K562 (cell line): ENCODE measurements around the gene NTM. TPM values are rescaled to one million over a fixed set of nuclear protein-coding genes. Genes with fewer than 3 reads are reported as not detected.

Source experiments
- ATAC-seq: fragments of 200-7000 bp; cut with Tn5 transposase; 3 replicates; pipeline ENCODE4 v1.9.1; 2020; ENCODE audit warnings: moderate library complexity
- BruUV-seq: library from RNA; stranded (reverse); fragments of 400-500 nt; replicated peaks from 2 replicates; lab custom pipeline; 2021; lab: Mats Ljungman, UMichigan
- CTCF ChIA-PET: fragments of 300-600 bp; formaldehyde crosslinking; extraction: SDS; loops from one replicate; lab custom pipeline; 2021; ENCODE audit warnings: low intra/inter-chr PET ratio; lab: Yijun Ruan, JAX
- POLR2A ChIA-PET: fragments of 300-600, 350-650 bp; sonication (Branson Sonifier 250); formaldehyde crosslinking; extraction: SDS; loops from one replicate; lab custom pipeline; 2021; ENCODE audit warnings: antibody characterized with exemption, inconsistent platforms; lab: Yijun Ruan, JAX
- DNase-seq, 4 experiments: peaks; one replicate each; pipeline versions ENCODE4 v3.0.0 to v3.0.0-alpha.2; 2011 to 2018; ENCODE audit warnings: low spot score in 3 of 4, mixed read lengths in 3 of 4; ENCODE audit errors: extremely low read depth in 1 of 4
- FAIRE-seq: peaks from 2 replicates; lab custom pipeline; 2011; peaks lifted over from hg19 to GRCh38; lab: Jason Lieb, UNC
- H2AFZ ChIP-seq: 2 replicates; pipeline ENCODE4 v1.6.0; 2011; ENCODE audit warnings: low read depth, low read length, control low read depth, inconsistent platforms
- H3K27ac ChIP-seq: fragments of 200-600 bp; 3 replicates; pipeline ENCODE4 v1.8.0; 2011; ENCODE audit warnings: low read depth, mild to moderate bottlenecking, control low read depth, inconsistent platforms, low read length, moderate library complexity, mixed read lengths; ENCODE audit errors: extremely low read depth
- H3K27me3 ChIP-seq, 2 experiments: fragments of 300-600 bp in 1 of 2; 2 replicates in 1 of 2; 3 replicates in 1 of 2; pipeline versions ENCODE4 v1.6.0 to v1.8.0; 2011; ENCODE audit warnings: inconsistent platforms in 2 of 2, low read length in 2 of 2, mild to moderate bottlenecking in 1 of 2, mixed read lengths in 1 of 2, moderate library complexity in 1 of 2; ENCODE audit not compliant: control insufficient read depth in 2 of 2, insufficient read depth in 2 of 2
- H3K36me3 ChIP-seq: fragments of 300-600 bp; 3 replicates; pipeline ENCODE4 v1.8.0; 2011; ENCODE audit warnings: mild to moderate bottlenecking, low read length, inconsistent platforms; ENCODE audit not compliant: control insufficient read depth, insufficient read depth
- H3K4me1 ChIP-seq, 2 experiments: fragments of 200-600 bp in 1 of 2; replicated peaks in 1 of 2; 2 replicates in 1 of 2; 3 replicates in 1 of 2; pipeline versions ENCODE4 v1.5.1 to v1.8.0; 2011; ENCODE audit warnings: inconsistent platforms in 2 of 2, low read length in 2 of 2, mild to moderate bottlenecking in 1 of 2, mixed read lengths in 1 of 2, moderate library complexity in 1 of 2; ENCODE audit not compliant: control insufficient read depth in 2 of 2, insufficient read depth in 2 of 2
- H3K4me2 ChIP-seq: 2 replicates; pipeline ENCODE4 v1.6.1; 2011; ENCODE audit warnings: low read length, control low read depth, inconsistent platforms, mixed read lengths; ENCODE audit not compliant: insufficient read depth
- H3K4me3 ChIP-seq: fragments of 200-600 bp; sonication (generic), shearing (Covaris generic); 2 replicates; pipeline ENCODE4 v1.5.1; 2016; ENCODE audit warnings: control low read depth, inconsistent platforms
- H3K79me2 ChIP-seq: fragments of 200-600 bp; 3 replicates; pipeline ENCODE4 v1.8.0; 2011; ENCODE audit warnings: low read length, inconsistent platforms; ENCODE audit not compliant: control insufficient read depth, insufficient read depth
- H3K9ac ChIP-seq, 2 experiments: 2 replicates each; pipeline versions ENCODE4 v1.6.0 to v1.6.1; 2011; ENCODE audit warnings: low read depth in 2 of 2, low read length in 2 of 2, control low read depth in 1 of 2, inconsistent platforms in 1 of 2, mild to moderate bottlenecking in 1 of 2, mixed read lengths in 1 of 2; ENCODE audit not compliant: insufficient read depth in 1 of 2
- H3K9me1 ChIP-seq: one replicate; pipeline ENCODE4 v1.6.0; 2011; ENCODE audit warnings: inconsistent platforms, mild to moderate bottlenecking, low read length, moderate library complexity; ENCODE audit not compliant: control insufficient read depth, insufficient read depth
- H3K9me3 ChIP-seq: replicated peaks from 2 replicates; pipeline ENCODE4 v1.5.1; 2011; ENCODE audit warnings: low read depth, low read length, inconsistent platforms; ENCODE audit not compliant: control insufficient read depth, insufficient read depth
- H4K20me1 ChIP-seq: replicated peaks from 2 replicates; pipeline ENCODE4 v1.6.1; 2011; ENCODE audit warnings: low read length, inconsistent platforms, mixed read lengths; ENCODE audit not compliant: control insufficient read depth, insufficient read depth
- CXXC5 ChIP-seq: fragments of 250-450 bp; sonication (Bioruptor Pico); IDR thresholded peaks from 2 replicates; pipeline ENCODE4 v1.8.0; 2022; ENCODE audit warnings: inconsistent platforms, mild to moderate bottlenecking, moderate library complexity
- HCFC1 ChIP-seq: IDR thresholded peaks from 2 replicates; pipeline ENCODE4 v1.6.1; 2012; ENCODE audit warnings: low read depth, low read length, improper control_type of control experiment
- ZFP1 ChIP-seq: fragments of 450-650 bp; formaldehyde crosslinking; IDR thresholded peaks from 2 replicates; pipeline ENCODE4 v1.4.0; 2020; ENCODE audit warnings: mild to moderate bottlenecking, mixed read lengths
- ZNF347 ChIP-seq: fragments of 450-650 bp; formaldehyde crosslinking; IDR thresholded peaks from 2 replicates; pipeline ENCODE4 v1.4.0; 2020; ENCODE audit warnings: low read depth, mild to moderate bottlenecking, moderate library complexity
- ZNF77 ChIP-seq: fragments of 250-450 bp; sonication (Bioruptor Pico); IDR thresholded peaks from 2 replicates; pipeline ENCODE4 v1.5.0; 2020
- WGBS: fragments of 100-300 bp; shearing (Covaris generic); methylation state at CpG from one replicate; pipeline ENCODE4 v1.1.6; 2016; ENCODE audit warnings: low coverage, mixed read lengths; ENCODE audit not compliant: insufficient coverage; ENCODE audit errors: missing lambda C conversion rate; 5-methylcytosine and 5-hydroxymethylcytosine counted together
- in situ Hi-C: fragments of 300-500 bp; cut with MboI; formaldehyde crosslinking; loops from 4 replicates; pipeline ENCODE4 v1.15.0; 2018; ENCODE audit warnings: inconsistent platforms, mixed read lengths
- intact Hi-C: fragments of 100-400 bp; cut with micrococcal nuclease; formaldehyde crosslinking; loops from 2 replicates; pipeline ENCODE4 v1.14.2; 2022
- polyA plus RNA-seq, 8 experiments: library from polyadenylated mRNA; depleted of rRNA in 4 of 8; stranded (reverse) in 5 of 8; unstranded in 3 of 8; fragments of >200 nt; fragmentation: Nextera tagmentation in 2 of 8; fragmentation: Illumina TruSeq in 1 of 8; extraction: Ambion mirVana in 2 of 8; extraction: Trizol in 1 of 8; gene quantifications; 2 replicates each; pipeline versions ENCODE4 v1.2.1 to v1.2.3, GENCODE V29; 2011 to 2014; ENCODE audit warnings: inconsistent platforms in 1 of 8, missing spikeins in 1 of 8
- total RNA-seq, 7 experiments: library from RNA; depleted of rRNA in 6 of 7; stranded (reverse); fragments of >200 nt in 6 of 7; fragmentation: Illumina TruSeq in 2 of 7; extraction: Trizol in 2 of 7; gene quantifications; 2 replicates each; pipeline versions ENCODE4 v1.2.1 to v1.2.3, GENCODE V29; 2011 to 2021; ENCODE audit warnings: low replicate concordance in 1 of 7
- TF ChIP-seq, protein P1 (sequence below), 2 experiments: fragments of 200-800 bp in 1 of 2; sonication (Bioruptor generic) in 1 of 2; sonication (generic) in 1 of 2; formaldehyde crosslinking in 1 of 2; IDR thresholded peaks in 1 of 2; conservative IDR thresholded peaks in 1 of 2; 2 replicates each; pipeline versions ENCODE4 v1.5.0 to v1.6.1; 2016 to 2020; ENCODE audit warnings: missing compliant biosample characterization in 1 of 2, missing genetic modification characterization in 1 of 2, missing genetic modification reagents in 1 of 2
- TF ChIP-seq, protein P2 (sequence below): fragments of 450-650 bp; IDR thresholded peaks from 2 replicates; pipeline ENCODE4 v1.6.1; 2014; ENCODE audit warnings: low read depth, mild to moderate bottlenecking, moderate library complexity, borderline replicate concordance
- TF ChIP-seq, protein P3 (sequence below): IDR thresholded peaks from 3 replicates; pipeline ENCODE4 v1.6.1; 2011; ENCODE audit warnings: borderline replicate concordance, mild to moderate bottlenecking, moderate library complexity; ENCODE audit not compliant: insufficient read length; ENCODE audit errors: extremely low read depth

NTM gene
- total and polyA plus RNA-seq, 9 of the 15 experiments (the other 6 are each of a cell fraction or from before 2014, with no cell fraction given), result not detected

DNA sequence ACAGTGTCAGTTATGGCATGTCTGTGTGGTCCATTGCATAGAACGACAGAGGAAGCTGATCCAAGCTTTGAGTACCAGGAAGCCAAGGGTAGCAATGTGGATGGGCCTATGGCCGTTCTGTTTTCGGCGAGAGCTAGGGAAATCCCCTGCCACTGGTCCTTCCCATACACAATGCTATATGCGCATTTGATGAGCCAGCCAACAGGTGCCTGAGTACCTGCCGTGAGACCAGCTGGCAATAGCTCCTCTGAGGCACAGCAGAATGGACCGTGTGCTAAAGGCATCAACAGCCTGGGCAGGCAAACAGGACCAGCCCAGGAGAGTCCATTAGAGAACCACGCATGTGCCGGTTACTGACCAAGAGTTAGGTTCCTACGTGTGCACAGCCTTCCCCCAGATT lies 753.0 kb downstream of the NTM start (continued):
- TF ChIP-seq, protein P1, sequence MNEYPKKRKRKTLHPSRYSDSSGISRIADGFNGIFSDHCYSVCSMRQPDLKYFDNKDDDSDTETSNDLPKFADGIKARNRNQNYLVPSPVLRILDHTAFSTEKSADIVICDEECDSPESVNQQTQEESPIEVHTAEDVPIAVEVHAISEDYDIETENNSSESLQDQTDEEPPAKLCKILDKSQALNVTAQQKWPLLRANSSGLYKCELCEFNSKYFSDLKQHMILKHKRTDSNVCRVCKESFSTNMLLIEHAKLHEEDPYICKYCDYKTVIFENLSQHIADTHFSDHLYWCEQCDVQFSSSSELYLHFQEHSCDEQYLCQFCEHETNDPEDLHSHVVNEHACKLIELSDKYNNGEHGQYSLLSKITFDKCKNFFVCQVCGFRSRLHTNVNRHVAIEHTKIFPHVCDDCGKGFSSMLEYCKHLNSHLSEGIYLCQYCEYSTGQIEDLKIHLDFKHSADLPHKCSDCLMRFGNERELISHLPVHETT (CRISPR knock-in tag; conservative IDR thresholded peaks at IDR 0.05 in 1 of 2, IDR thresholded peaks at IDR 0.05 in 1 of 2), result no peak

DNA sequence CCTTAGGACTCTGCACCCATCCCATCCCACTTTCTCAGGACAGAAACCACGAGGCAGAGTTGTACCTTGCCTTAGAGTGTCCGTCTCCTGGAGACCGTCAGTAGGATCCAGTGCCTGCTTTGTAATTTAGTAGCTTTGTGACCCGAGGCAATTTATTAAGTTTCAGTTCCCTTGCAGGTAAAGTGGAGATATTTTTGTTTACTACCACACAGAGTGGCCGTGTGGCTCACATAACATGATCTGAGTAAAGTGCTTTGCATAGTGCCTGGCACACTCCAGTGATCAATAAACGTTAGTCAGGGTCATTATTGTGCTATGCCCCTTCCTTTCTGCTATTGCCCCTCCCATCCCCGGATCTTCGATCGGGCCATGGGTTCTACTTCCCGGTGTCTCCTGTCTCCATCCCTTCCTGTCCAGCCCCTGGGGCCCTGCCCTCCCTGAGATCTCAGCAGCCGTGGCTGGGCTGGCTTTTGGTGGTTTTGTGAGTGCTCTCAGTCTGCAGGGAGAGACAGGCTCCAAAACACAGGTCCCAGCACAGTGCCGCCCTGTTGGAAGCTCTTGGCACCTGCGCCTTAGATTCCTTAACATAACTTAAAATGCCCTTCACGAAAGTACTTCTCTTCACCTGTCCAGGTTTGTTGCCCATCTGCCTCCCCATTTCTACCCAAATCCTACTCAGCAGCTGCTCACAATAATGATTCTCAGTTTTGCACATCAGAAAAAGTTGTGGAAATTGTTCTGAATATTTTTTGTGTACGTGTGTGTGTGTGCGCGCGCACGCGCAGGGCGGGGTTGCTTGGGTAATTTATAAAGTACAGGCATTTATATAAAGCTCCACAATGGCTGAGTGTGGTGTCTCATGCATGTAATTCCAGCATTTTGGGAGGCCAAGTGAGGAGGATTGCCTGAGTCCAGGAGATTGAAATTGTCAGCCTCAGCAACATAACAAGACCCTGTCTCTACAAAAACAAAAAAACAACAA lies 753.7 kb downstream of the NTM start:
- H3K79me2 ChIP-seq, result no peaks in the 10 kb centered on the region
- H3K27ac ChIP-seq, result no peak overlapping the region
- intact Hi-C loops, result no loop called here
- H3K27me3 ChIP-seq, result no peaks in the 10 kb centered on the region
- no peaks in the 10 kb centered on the region; the same call in 1 of the 2 replicates for H3K9me3 ChIP-seq
- in situ Hi-C loops, result no loop called here
- no peaks in the 10 kb centered on the region for H4K20me1 ChIP-seq
- no peak overlapping the region for H3K4me3 ChIP-seq
- ATAC-seq, result no peak
- ChIA-PET CTCF (no interaction called here), POLR2A (no interaction called here)
- no peaks in the 10 kb centered on the region for H3K36me3 ChIP-seq
- 28% methylated on average over 21 of the region's 21 CpGs for WGBS
- TF ChIP-seq ZFP1 (CRISPR knock-in tag) (no peak), HCFC1 (no peak), CXXC5 (CRISPR knock-in tag) (no peak), ZNF77 (CRISPR knock-in tag) (no peak), ZNF347 (CRISPR knock-in tag) (no peak)
- TF ChIP-seq, protein P2, sequence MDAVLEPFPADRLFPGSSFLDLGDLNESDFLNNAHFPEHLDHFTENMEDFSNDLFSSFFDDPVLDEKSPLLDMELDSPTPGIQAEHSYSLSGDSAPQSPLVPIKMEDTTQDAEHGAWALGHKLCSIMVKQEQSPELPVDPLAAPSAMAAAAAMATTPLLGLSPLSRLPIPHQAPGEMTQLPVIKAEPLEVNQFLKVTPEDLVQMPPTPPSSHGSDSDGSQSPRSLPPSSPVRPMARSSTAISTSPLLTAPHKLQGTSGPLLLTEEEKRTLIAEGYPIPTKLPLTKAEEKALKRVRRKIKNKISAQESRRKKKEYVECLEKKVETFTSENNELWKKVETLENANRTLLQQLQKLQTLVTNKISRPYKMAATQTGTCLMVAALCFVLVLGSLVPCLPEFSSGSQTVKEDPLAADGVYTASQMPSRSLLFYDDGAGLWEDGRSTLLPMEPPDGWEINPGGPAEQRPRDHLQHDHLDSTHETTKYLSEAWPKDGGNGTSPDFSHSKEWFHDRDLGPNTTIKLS, result no peak
- TF ChIP-seq, protein P3, sequence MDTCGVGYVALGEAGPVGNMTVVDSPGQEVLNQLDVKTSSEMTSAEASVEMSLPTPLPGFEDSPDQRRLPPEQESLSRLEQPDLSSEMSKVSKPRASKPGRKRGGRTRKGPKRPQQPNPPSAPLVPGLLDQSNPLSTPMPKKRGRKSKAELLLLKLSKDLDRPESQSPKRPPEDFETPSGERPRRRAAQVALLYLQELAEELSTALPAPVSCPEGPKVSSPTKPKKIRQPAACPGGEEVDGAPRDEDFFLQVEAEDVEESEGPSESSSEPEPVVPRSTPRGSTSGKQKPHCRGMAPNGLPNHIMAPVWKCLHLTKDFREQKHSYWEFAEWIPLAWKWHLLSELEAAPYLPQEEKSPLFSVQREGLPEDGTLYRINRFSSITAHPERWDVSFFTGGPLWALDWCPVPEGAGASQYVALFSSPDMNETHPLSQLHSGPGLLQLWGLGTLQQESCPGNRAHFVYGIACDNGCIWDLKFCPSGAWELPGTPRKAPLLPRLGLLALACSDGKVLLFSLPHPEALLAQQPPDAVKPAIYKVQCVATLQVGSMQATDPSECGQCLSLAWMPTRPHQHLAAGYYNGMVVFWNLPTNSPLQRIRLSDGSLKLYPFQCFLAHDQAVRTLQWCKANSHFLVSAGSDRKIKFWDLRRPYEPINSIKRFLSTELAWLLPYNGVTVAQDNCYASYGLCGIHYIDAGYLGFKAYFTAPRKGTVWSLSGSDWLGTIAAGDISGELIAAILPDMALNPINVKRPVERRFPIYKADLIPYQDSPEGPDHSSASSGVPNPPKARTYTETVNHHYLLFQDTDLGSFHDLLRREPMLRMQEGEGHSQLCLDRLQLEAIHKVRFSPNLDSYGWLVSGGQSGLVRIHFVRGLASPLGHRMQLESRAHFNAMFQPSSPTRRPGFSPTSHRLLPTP, result no peak
- no peak overlapping the region for H2AFZ ChIP-seq
- DNase-seq, result no peak
- no peak overlapping the region for H3K4me2 ChIP-seq
- BruUV-seq, result no TSS peak
- H3K4me1 ChIP-seq, result no peaks in the 10 kb centered on the region
- FAIRE-seq, result no peak
- no peak overlapping the region for H3K9ac ChIP-seq
- H3K9me1 ChIP-seq, result no peaks in the 10 kb centered on the region
